GM19468 (cell line): ENCODE measurements around the gene LIMS2.
A peak's percentile ranks its signal among the peaks of the same experiment; 100 is the strongest.

Experiments
- ATAC-seq: cut with Tn5 transposase; IDR thresholded peaks from one replicate; pipeline ENCODE4 v1.9.1; 2021; ENCODE audit warnings: mild to moderate bottlenecking, moderate library complexity, moderate number of reproducible peaks; ENCODE audit not compliant: unreplicated experiment; ENCODE audit errors: extremely low read depth

Gene LIMS2

GRCh38 chr2:127592761-127593227 lies 82.5 kb downstream of the LIMS2 start:
- ATAC-seq, result no peak

DNA sequence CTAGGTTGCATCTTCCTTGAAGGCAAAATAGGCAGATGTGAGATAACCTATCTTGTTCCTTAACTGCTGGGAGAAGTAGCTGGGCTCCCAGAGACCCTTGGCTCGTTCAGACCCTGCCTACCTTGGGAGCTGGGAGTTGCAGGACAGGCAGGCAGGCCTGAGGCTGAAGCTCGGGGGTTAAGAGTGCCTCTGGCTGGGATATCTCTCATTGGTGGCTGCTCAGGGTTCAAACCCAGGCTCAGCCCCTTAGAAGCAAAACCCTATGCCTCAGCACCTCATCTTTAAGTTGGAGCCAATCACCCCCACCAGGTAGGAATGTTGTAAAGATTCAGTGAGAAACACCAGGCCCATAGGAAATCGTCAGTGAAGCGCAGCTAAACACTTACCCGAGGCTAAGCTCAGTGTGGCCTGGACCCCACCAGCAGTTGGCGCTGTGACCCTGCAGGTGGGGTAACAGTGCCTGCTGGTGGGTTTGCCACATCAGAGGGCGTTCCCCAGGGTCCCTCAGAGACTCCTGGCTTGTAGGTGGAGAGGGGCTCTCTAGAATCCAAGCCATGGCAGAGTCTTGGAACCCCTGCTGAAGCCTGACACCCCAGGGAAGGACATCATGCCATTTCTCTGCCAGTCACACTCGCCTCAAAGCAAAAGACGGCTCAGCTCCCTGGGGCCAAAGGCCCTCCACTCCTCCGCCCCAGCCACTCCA lies 84.0 kb downstream of the LIMS2 start:
- peak; percentile 68 for ATAC-seq

DNA sequence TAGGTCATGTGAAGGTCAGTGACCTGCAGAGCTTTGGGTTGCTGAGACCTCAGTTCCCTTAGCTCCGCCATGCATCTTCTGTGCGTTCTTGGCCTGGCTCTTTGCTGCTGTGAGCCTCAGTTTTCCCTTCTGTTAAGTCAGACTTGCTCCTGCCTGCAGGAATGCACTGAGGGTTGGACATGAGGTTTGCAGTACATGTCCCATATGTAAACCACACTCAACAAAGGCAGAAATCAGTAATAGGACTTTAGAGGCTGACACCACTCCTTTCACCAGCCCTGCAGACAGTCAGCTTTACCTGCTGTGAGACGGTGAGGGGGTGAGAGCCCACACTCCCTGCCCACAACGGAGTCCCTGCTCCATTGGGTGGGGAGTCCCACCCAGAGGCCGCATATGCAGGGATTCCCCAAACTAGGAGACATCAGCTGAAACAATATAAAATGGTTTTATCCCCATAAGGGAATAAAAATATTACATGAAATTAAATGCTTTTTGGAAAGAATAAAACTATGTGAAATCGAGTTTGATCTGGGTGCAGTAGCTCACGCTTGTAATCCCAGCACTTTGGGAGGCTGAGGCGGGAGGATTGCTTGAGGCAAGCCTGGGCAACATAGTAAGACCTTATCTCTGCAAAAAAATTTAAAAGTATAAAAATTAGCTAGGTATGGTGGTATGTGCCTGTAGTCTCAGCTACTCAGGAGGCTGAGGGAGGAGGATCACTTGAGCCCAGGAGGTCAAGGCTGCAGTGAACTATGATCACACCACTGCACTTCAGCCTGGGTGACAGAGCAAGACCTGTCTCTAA lies 84.7 kb downstream of the LIMS2 start:
- ATAC-seq, result no peak

- no peak for ATAC-seq
Observed at GRCh38 chr2:127589841-127590240, 85.5 kb downstream of the LIMS2 start.

- ATAC-seq, result no peak
Observed at GRCh38 chr2:127589358-127589757, 86.0 kb downstream of the LIMS2 start.
